K562 (cell line): ENCODE results near the gene IGSF21. TPM values are rescaled to one million over a fixed set of nuclear protein-coding genes. Genes with fewer than 3 reads are reported as not detected.

ENCODE experiments used
- ATAC-seq: fragments of 200-7000 bp; cut with Tn5 transposase; 3 replicates; pipeline ENCODE4 v1.9.1; 2020; ENCODE audit warnings: moderate library complexity
- BruUV-seq: library from RNA; stranded (reverse); fragments of 400-500 nt; replicated peaks from 2 replicates; lab custom pipeline; 2021; lab: Mats Ljungman, UMichigan
- CTCF ChIA-PET: fragments of 300-600 bp; formaldehyde crosslinking; extraction: SDS; loops from one replicate; lab custom pipeline; 2021; ENCODE audit warnings: low intra/inter-chr PET ratio; lab: Yijun Ruan, JAX
- POLR2A ChIA-PET: fragments of 300-600, 350-650 bp; sonication (Branson Sonifier 250); formaldehyde crosslinking; extraction: SDS; loops from one replicate; lab custom pipeline; 2021; ENCODE audit warnings: antibody characterized with exemption, inconsistent platforms; lab: Yijun Ruan, JAX
- DNase-seq, 4 experiments: peaks; one replicate each; pipeline versions ENCODE4 v3.0.0 to v3.0.0-alpha.2; 2011 to 2018; ENCODE audit warnings: low spot score in 3 of 4, mixed read lengths in 3 of 4; ENCODE audit errors: extremely low read depth in 1 of 4
- FAIRE-seq: peaks from 2 replicates; lab custom pipeline; 2011; peaks lifted over from hg19 to GRCh38; lab: Jason Lieb, UNC
- H2AFZ ChIP-seq: 2 replicates; pipeline ENCODE4 v1.6.0; 2011; ENCODE audit warnings: low read depth, low read length, control low read depth, inconsistent platforms
- H3K27ac ChIP-seq: fragments of 200-600 bp; 3 replicates; pipeline ENCODE4 v1.8.0; 2011; ENCODE audit warnings: low read depth, mild to moderate bottlenecking, control low read depth, inconsistent platforms, low read length, moderate library complexity, mixed read lengths; ENCODE audit errors: extremely low read depth
- H3K27me3 ChIP-seq, 2 experiments: fragments of 300-600 bp in 1 of 2; 2 replicates in 1 of 2; 3 replicates in 1 of 2; pipeline versions ENCODE4 v1.6.0 to v1.8.0; 2011; ENCODE audit warnings: inconsistent platforms in 2 of 2, low read length in 2 of 2, mild to moderate bottlenecking in 1 of 2, mixed read lengths in 1 of 2, moderate library complexity in 1 of 2; ENCODE audit not compliant: control insufficient read depth in 2 of 2, insufficient read depth in 2 of 2
- H3K36me3 ChIP-seq: fragments of 300-600 bp; 3 replicates; pipeline ENCODE4 v1.8.0; 2011; ENCODE audit warnings: mild to moderate bottlenecking, low read length, inconsistent platforms; ENCODE audit not compliant: control insufficient read depth, insufficient read depth
- H3K4me1 ChIP-seq, 2 experiments: fragments of 200-600 bp in 1 of 2; replicated peaks in 1 of 2; 2 replicates in 1 of 2; 3 replicates in 1 of 2; pipeline versions ENCODE4 v1.5.1 to v1.8.0; 2011; ENCODE audit warnings: inconsistent platforms in 2 of 2, low read length in 2 of 2, mild to moderate bottlenecking in 1 of 2, mixed read lengths in 1 of 2, moderate library complexity in 1 of 2; ENCODE audit not compliant: control insufficient read depth in 2 of 2, insufficient read depth in 2 of 2
- H3K4me2 ChIP-seq: 2 replicates; pipeline ENCODE4 v1.6.1; 2011; ENCODE audit warnings: low read length, control low read depth, inconsistent platforms, mixed read lengths; ENCODE audit not compliant: insufficient read depth
- H3K4me3 ChIP-seq: fragments of 200-600 bp; sonication (generic), shearing (Covaris generic); 2 replicates; pipeline ENCODE4 v1.5.1; 2016; ENCODE audit warnings: control low read depth, inconsistent platforms
- H3K79me2 ChIP-seq: fragments of 200-600 bp; 3 replicates; pipeline ENCODE4 v1.8.0; 2011; ENCODE audit warnings: low read length, inconsistent platforms; ENCODE audit not compliant: control insufficient read depth, insufficient read depth
- H3K9ac ChIP-seq, 2 experiments: 2 replicates each; pipeline versions ENCODE4 v1.6.0 to v1.6.1; 2011; ENCODE audit warnings: low read depth in 2 of 2, low read length in 2 of 2, control low read depth in 1 of 2, inconsistent platforms in 1 of 2, mild to moderate bottlenecking in 1 of 2, mixed read lengths in 1 of 2; ENCODE audit not compliant: insufficient read depth in 1 of 2
- H3K9me1 ChIP-seq: one replicate; pipeline ENCODE4 v1.6.0; 2011; ENCODE audit warnings: inconsistent platforms, mild to moderate bottlenecking, low read length, moderate library complexity; ENCODE audit not compliant: control insufficient read depth, insufficient read depth
- H3K9me3 ChIP-seq: replicated peaks from 2 replicates; pipeline ENCODE4 v1.5.1; 2011; ENCODE audit warnings: low read depth, low read length, inconsistent platforms; ENCODE audit not compliant: control insufficient read depth, insufficient read depth
- H4K20me1 ChIP-seq: replicated peaks from 2 replicates; pipeline ENCODE4 v1.6.1; 2011; ENCODE audit warnings: low read length, inconsistent platforms, mixed read lengths; ENCODE audit not compliant: control insufficient read depth, insufficient read depth
- GABPB2 ChIP-seq: fragments of 250-450 bp; sonication (Bioruptor Pico); conservative IDR thresholded peaks from 2 replicates; pipeline ENCODE4 v1.5.1; 2021; ENCODE audit warnings: mild to moderate bottlenecking
- NFIC ChIP-seq: fragments of 450-650 bp; IDR thresholded peaks from 2 replicates; pipeline ENCODE4 v1.6.1; 2017; ENCODE audit warnings: mild to moderate bottlenecking, inconsistent platforms
- RBM25 ChIP-seq: fragments of 200-400 bp; formaldehyde crosslinking; IDR thresholded peaks from 2 replicates; pipeline ENCODE4 v1.6.1; 2018; ENCODE audit warnings: low read length, low read depth, moderate library complexity; ENCODE audit not compliant: severe bottlenecking
- ZNF778 ChIP-seq: fragments of 450-650 bp; formaldehyde crosslinking; IDR thresholded peaks from 2 replicates; pipeline ENCODE4 v1.4.0; 2020; ENCODE audit warnings: mild to moderate bottlenecking, moderate library complexity
- WGBS: fragments of 100-300 bp; shearing (Covaris generic); methylation state at CpG from one replicate; pipeline ENCODE4 v1.1.6; 2016; ENCODE audit warnings: low coverage, mixed read lengths; ENCODE audit not compliant: insufficient coverage; ENCODE audit errors: missing lambda C conversion rate; 5-methylcytosine and 5-hydroxymethylcytosine counted together
- in situ Hi-C: fragments of 300-500 bp; cut with MboI; formaldehyde crosslinking; loops from 4 replicates; pipeline ENCODE4 v1.15.0; 2018; ENCODE audit warnings: inconsistent platforms, mixed read lengths
- intact Hi-C: fragments of 100-400 bp; cut with micrococcal nuclease; formaldehyde crosslinking; loops from 2 replicates; pipeline ENCODE4 v1.14.2; 2022
- polyA plus RNA-seq, 8 experiments: library from polyadenylated mRNA; depleted of rRNA in 4 of 8; stranded (reverse) in 5 of 8; unstranded in 3 of 8; fragments of >200 nt; fragmentation: Nextera tagmentation in 2 of 8; fragmentation: Illumina TruSeq in 1 of 8; extraction: Ambion mirVana in 2 of 8; extraction: Trizol in 1 of 8; gene quantifications; 2 replicates each; pipeline versions ENCODE4 v1.2.1 to v1.2.3, GENCODE V29; 2011 to 2014; ENCODE audit warnings: inconsistent platforms in 1 of 8, missing spikeins in 1 of 8
- total RNA-seq, 7 experiments: library from RNA; depleted of rRNA in 6 of 7; stranded (reverse); fragments of >200 nt in 6 of 7; fragmentation: Illumina TruSeq in 2 of 7; extraction: Trizol in 2 of 7; gene quantifications; 2 replicates each; pipeline versions ENCODE4 v1.2.1 to v1.2.3, GENCODE V29; 2011 to 2021; ENCODE audit warnings: low replicate concordance in 1 of 7
- TF ChIP-seq, protein P1 (sequence below): sonication (generic); formaldehyde crosslinking; IDR thresholded peaks from 2 replicates; pipeline ENCODE4 v1.8.0; 2023; ENCODE audit warnings: missing genetic modification reagents, mild to moderate bottlenecking, borderline replicate concordance
- TF ChIP-seq, protein P2 (sequence below): fragments of 250-450 bp; sonication (Bioruptor Pico); IDR thresholded peaks from 2 replicates; pipeline ENCODE4 v1.4.0; 2020; ENCODE audit warnings: mild to moderate bottlenecking, moderate library complexity, borderline replicate concordance

IGSF21 gene
- total and polyA plus RNA-seq, 9 of the 15 experiments (the other 6 are each of a cell fraction or from before 2014, with no cell fraction given), result not detected

DNA sequence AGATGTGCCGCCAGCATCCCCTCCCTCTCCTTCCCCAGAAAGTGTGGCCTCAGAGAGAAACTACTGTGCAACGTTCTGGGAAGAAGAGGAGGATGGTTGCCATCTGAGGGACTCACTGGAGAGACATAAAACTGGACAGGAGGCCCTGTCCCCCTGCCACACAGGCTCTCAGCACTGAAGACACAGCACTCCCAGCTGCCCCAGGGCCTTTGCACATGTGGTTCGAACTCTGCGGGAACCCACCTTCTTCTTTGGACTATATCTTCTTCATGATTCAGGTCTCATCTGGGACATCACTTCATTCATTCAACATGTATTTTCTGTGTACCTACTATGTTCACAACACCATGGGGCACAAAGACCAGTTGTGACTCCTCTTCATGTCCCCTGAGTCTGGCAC lies 17.4 kb downstream of the IGSF21 start:
- intact Hi-C loops, result no loop called here
- BruUV-seq, result no TSS peak
- ChIA-PET POLR2A (no interaction called here), CTCF (no interaction called here)
- H2AFZ ChIP-seq, result no peak overlapping the region
- FAIRE-seq, result no peak
- DNase-seq, result no peak
- H3K4me3 ChIP-seq, result no peak overlapping the region
- no peaks in the 10 kb centered on the region for H3K36me3 ChIP-seq
- TF ChIP-seq GABPB2 (CRISPR knock-in tag) (no peak), RBM25 (peak; percentile 88)
- peaks cover 2% of the 10 kb centered on the region; the same call in 1 of the 2 replicates for H4K20me1 ChIP-seq
- H3K4me1 ChIP-seq, result no peaks in the 10 kb centered on the region
- peaks cover 2 to 18% of the 10 kb centered on the region in 2 experiments; a peak in 4 of 5 replicates for H3K27me3 ChIP-seq
- no peaks in the 10 kb centered on the region for H3K9me1 ChIP-seq
- ATAC-seq, result no peak
- in situ Hi-C loops, result no loop called here
- H3K79me2 ChIP-seq, result no peaks in the 10 kb centered on the region
- H3K9me3 ChIP-seq, result no peaks in the 10 kb centered on the region
- H3K9ac ChIP-seq, result no peak overlapping the region
- H3K4me2 ChIP-seq, result no peak overlapping the region
- no peak overlapping the region for H3K27ac ChIP-seq
- 0% methylated on average over 3 of the region's 4 CpGs for WGBS

- Histone ChIP-seq H3K27ac (no peak overlapping the region), H3K4me1 (no peaks in the 10 kb centered on the region), H3K79me2 (no peaks in the 10 kb centered on the region), H2AFZ (no peak overlapping the region), H3K4me2 (no peak overlapping the region), H3K4me3 (no peak overlapping the region), H3K9me3 (no peaks in the 10 kb centered on the region), H4K20me1 (peaks cover 2% of the 10 kb centered on the region; the same call in 1 of the 2 replicates), H3K36me3 (no peaks in the 10 kb centered on the region), H3K27me3 (peaks cover 2 to 14% of the 10 kb centered on the region in 2 experiments; a peak in 4 of 5 replicates), H3K9me1 (no peaks in the 10 kb centered on the region), H3K9ac (no peak overlapping the region)
- POLR2A ChIA-PET, result interaction anchor here (1.5 kb wide), 1 partner anchor 17 kb away, joined by 4 read pairs; no protein-coding TSS in a partner anchor
- CTCF ChIA-PET, result no interaction called here
- intact Hi-C loops (no loop called here), in situ Hi-C loops (no loop called here)
- no peak for ATAC-seq
- no peak for DNase-seq
- no peak for FAIRE-seq
- no TSS peak for BruUV-seq
- 2% methylated on average over 5 of the region's 5 CpGs for WGBS
- TF ChIP-seq, protein P1, sequence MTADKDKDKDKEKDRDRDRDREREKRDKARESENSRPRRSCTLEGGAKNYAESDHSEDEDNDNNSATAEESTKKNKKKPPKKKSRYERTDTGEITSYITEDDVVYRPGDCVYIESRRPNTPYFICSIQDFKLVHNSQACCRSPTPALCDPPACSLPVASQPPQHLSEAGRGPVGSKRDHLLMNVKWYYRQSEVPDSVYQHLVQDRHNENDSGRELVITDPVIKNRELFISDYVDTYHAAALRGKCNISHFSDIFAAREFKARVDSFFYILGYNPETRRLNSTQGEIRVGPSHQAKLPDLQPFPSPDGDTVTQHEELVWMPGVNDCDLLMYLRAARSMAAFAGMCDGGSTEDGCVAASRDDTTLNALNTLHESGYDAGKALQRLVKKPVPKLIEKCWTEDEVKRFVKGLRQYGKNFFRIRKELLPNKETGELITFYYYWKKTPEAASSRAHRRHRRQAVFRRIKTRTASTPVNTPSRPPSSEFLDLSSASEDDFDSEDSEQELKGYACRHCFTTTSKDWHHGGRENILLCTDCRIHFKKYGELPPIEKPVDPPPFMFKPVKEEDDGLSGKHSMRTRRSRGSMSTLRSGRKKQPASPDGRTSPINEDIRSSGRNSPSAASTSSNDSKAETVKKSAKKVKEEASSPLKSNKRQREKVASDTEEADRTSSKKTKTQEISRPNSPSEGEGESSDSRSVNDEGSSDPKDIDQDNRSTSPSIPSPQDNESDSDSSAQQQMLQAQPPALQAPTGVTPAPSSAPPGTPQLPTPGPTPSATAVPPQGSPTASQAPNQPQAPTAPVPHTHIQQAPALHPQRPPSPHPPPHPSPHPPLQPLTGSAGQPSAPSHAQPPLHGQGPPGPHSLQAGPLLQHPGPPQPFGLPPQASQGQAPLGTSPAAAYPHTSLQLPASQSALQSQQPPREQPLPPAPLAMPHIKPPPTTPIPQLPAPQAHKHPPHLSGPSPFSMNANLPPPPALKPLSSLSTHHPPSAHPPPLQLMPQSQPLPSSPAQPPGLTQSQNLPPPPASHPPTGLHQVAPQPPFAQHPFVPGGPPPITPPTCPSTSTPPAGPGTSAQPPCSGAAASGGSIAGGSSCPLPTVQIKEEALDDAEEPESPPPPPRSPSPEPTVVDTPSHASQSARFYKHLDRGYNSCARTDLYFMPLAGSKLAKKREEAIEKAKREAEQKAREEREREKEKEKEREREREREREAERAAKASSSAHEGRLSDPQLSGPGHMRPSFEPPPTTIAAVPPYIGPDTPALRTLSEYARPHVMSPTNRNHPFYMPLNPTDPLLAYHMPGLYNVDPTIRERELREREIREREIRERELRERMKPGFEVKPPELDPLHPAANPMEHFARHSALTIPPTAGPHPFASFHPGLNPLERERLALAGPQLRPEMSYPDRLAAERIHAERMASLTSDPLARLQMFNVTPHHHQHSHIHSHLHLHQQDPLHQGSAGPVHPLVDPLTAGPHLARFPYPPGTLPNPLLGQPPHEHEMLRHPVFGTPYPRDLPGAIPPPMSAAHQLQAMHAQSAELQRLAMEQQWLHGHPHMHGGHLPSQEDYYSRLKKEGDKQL (CRISPR knock-in tag), result no peak
- TF ChIP-seq NFIC (no peak), ZNF778 (CRISPR knock-in tag) (no peak)
- TF ChIP-seq, protein P2, sequence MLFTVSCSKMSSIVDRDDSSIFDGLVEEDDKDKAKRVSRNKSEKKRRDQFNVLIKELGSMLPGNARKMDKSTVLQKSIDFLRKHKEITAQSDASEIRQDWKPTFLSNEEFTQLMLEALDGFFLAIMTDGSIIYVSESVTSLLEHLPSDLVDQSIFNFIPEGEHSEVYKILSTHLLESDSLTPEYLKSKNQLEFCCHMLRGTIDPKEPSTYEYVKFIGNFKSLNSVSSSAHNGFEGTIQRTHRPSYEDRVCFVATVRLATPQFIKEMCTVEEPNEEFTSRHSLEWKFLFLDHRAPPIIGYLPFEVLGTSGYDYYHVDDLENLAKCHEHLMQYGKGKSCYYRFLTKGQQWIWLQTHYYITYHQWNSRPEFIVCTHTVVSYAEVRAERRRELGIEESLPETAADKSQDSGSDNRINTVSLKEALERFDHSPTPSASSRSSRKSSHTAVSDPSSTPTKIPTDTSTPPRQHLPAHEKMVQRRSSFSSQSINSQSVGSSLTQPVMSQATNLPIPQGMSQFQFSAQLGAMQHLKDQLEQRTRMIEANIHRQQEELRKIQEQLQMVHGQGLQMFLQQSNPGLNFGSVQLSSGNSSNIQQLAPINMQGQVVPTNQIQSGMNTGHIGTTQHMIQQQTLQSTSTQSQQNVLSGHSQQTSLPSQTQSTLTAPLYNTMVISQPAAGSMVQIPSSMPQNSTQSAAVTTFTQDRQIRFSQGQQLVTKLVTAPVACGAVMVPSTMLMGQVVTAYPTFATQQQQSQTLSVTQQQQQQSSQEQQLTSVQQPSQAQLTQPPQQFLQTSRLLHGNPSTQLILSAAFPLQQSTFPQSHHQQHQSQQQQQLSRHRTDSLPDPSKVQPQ, result no peak
These were observed 19.0 kb downstream of the IGSF21 start for GRCh38 chr1:18126616-18127015.
